Activated CD8-positive, alpha-beta memory T cell treated with anti-CD3 and anti-CD28 coated beads for 4 hours (primary cell): ENCODE data around the gene SF1.

Source experiments
- DNase-seq, 2 donors: peaks; one replicate each; pipeline ENCODE4 v3.0.0-alpha.2; 2020; ENCODE audit warnings: low read depth in 2 of 2

The SF1 gene

DNA sequence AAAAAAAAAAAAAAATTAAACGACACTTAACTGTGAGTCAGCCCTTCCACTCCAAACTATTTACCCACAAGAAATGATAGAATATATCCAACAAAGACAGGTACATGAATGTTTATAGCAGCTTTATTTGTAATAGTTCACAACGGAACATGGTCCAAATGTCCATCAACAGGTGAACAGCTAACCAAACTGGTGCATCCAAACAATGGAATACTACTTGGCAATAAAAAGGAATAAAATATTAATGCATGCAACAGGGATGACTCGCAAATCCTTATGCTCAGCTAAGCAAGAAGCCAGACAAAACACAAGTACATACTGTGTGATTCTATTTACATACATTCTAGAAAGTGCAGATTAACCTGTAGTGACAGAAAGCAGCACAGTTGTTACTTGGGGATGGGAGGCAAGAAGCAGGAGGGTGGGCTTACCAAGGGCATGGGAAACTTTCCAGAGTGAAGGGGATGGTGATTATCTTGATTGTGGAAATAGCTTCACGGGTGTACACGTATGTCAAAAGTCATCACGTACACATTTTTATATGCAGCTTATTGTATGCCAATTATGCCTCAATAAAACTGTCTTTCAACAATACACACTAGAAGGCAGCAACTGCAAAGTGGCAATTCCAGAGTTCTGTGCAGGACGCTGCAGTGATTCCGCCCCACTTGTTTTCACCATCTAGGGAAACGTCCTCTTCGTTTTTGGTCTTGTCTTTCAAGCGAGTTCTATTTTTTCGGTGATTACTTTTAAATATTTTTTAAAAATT lies 6.7 kb upstream of the SF1 start:
- no peak for DNase-seq

DNA sequence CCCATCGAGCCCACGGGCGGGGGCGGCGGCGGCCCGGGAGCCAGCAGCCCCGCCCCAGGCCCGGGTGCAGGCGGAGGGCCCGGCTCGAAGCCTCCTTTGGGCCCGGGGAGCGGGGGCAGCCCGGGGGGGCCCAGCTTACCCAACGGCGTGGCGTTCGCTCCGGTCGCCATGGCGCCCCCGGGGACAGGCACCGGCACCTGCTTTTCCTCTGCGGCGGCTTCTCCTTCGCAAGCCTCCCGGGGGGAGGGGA lies 194 bp downstream of the SF1 start:
- no peak for DNase-seq

DNA sequence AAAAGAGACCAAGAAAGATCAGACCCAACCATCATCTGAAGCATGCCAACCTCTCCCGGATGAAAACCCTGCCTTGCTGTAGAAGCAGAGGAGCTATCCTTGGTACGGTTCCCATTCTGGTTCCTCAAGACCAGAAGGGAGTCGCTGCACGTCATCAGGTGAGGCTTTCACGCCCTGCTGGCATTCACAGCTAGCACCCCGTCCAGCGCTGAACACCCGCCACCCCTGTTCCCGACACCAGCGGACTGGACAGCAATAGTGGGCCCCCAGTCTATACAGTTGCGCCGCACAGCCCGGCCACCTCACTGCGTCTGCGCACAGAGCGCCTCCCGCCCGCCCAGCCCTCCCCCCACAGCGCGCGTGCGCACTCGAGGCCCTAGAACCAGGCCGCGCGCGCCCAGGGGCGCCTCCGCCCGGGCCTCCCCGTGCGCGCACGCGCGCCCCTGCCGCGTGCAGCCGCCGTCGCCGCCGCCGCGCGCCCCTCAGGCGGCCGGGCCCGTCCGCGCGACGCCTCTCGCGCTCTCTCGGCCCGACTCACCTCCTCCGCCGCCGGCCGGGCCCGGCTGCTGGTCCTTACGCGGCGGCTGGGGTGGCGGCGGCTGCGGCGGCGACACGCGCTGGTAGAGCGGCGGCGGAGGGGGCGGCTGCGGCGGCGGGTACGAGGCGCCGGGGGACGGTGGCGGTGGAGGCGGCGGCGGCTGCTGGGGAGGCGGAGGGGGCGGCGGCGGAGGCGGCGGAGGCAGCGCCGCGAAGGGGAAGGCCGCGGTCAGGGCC lies 706 bp downstream of the SF1 start:
- DNase-seq: peak; percentile 61 to 64

DNA sequence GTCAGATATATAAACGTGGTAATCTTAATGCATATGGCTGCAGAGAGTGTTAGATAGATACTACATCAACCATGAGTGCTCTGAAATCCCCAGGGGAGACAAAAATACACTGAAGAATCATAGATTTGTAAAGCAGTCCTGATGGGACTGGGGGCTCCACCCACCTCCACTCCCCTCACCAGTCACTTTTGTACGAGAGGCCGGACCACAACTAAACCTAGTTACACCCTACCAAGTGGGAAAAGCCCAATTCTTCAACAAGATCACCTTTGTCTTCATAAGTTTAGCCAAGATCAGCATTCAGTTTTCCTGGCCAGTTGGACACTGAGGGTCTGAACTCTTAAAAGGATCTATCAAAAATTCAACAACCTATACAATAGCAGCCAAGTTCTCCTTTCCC lies 1.5 kb downstream of the SF1 start:
- no peak for DNase-seq

DNA sequence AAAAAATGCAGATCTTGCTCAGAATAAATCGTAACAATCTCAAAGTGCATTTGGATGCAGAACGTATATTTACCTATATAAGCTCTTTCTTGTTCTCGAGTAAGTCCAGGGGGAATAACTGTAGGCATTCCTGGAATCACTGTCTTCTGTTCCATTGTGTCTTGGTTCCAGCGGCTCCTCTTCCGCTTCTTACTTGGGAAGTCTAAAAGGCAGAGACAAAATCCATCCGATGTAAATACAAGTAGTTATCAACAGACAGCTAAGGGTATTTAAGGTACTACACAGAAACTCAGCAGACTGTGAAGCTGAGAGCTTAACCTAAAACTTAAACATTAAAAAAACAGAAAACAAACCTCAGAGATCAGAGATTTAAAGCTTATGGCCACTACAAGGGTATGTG lies 1.9 kb downstream of the SF1 start:
- no peak for DNase-seq

DNA sequence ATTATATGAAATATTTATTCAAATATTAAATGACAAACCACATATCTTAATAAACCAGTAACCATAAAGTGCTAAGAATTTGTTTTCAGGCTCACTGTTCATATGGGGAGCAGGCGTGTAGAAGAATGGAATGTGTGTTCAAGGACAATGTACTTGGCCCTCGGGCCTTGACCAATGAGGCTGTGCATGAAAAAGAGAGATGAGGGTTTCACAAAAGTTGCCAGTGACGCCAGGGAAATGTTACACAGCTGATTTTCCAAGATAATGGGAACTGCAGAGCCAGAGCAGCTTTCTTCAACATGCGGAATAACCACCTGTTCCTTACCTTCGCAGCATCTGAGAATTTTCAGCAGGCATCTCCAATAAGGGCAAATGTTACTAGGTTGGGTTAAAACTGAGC lies 4.2 kb downstream of the SF1 start:
- no peak for DNase-seq

DNA sequence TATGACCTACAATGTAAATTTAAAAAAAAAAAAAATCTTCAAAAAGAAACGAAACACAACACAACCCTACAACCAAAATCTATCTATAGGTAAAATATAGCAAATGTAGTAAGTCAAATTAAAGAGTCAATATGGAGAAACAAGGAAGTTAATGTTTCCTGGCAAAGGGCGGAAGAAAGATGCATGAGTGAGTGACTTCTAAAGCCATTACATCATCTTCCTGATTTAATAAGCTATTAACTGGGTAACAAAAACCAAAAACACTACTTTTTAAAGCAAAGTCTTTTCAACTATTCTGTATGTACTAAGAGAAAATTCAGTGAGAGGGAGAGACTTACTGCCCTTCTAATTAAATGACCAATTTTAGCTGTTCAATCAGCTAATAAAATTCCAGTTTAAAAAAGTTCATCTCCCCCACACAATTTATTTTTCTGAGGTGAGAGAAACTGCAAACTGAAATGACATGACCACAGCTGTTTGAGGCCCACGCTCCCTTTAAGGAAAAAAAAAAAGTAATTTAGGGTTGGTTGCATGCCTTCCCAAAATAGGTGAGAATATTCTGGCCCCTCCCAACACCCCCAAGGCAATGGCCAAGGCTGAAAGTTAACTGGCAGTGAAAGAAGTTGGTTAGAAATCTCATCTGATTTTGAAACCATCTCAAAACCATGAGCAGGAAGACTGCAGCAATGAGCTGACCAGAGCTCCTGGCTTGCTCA lies 5.9 kb downstream of the SF1 start:
- DNase-seq: no peak

DNA sequence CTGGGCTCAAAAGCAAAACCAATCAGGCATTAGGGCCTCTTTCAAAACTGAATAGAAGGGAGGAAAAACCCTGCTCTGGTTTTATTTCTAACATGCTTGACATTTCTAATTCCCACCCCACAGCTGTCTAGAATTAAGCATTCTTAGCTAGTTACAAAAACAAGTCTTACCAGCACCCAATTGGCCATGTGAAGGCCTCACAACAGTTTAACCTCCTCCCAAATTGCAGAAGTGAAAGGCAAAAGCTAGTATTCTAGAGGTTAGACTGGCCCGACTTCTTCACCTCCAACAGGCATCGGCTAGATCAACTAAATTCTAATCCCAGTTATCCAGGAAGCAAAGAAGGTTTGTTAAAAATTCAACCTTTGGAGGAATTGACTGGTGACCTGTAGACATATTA lies 6.5 kb downstream of the SF1 start:
- no peak for DNase-seq

DNA sequence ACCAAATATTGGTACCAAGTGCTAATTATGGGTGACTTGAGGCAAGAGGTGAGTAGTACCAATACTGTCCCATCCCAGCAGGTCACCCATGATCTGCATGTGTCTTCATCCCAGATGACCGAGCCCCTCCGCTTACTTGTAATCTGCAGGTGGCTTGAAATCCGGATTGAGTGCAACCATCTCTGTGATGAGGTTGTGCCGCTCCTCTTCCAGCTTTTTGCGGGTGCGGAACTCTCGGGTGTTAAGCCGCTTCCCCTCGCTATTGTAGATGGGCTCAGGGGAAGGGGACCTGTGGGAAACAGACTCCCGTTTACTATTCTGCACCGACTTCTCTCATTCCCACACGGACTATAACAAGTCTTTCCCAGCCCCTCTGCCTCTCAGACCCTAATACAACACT lies 8.2 kb downstream of the SF1 start:
- DNase-seq: no peak

DNA sequence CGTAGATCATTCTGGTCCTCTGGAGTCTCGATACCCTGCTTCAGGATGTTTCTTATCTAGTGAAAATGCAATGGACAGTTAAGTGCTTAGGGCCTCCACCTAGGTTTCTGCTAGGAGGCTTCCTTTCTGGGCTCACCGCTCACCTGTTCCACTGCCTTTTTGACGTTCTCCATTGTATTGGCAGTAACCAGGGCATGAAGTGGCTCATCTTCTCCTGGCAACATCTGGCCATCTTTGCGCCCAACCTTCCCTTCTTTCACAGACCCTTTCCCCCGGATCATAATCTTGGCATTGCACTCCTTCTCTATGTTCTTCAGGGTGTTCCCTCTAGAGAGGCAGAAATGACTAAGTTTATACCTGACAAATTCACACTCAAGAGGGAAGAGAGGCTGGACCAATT lies 9.1 kb downstream of the SF1 start:
- DNase-seq: no peak

DNA sequence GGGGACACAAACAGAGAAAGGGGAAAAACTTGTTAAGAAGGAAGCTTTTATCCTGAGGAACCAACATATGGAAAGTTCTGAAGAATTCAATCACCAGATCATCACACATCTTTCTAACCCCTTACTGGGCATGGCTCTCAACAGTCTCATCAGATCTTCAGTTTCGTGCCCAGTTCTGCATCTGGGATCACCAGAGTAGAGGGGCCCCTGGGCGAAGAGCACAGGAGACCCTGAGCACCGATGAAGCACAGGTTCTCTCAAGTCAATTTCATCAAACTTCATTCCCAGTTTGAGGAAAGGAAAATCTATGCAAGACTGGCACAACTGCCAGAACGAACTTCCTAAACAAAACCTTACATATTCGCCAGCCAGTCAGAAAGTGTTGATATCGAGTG lies 10.0 kb downstream of the SF1 start:
- DNase-seq: no peak

DNA sequence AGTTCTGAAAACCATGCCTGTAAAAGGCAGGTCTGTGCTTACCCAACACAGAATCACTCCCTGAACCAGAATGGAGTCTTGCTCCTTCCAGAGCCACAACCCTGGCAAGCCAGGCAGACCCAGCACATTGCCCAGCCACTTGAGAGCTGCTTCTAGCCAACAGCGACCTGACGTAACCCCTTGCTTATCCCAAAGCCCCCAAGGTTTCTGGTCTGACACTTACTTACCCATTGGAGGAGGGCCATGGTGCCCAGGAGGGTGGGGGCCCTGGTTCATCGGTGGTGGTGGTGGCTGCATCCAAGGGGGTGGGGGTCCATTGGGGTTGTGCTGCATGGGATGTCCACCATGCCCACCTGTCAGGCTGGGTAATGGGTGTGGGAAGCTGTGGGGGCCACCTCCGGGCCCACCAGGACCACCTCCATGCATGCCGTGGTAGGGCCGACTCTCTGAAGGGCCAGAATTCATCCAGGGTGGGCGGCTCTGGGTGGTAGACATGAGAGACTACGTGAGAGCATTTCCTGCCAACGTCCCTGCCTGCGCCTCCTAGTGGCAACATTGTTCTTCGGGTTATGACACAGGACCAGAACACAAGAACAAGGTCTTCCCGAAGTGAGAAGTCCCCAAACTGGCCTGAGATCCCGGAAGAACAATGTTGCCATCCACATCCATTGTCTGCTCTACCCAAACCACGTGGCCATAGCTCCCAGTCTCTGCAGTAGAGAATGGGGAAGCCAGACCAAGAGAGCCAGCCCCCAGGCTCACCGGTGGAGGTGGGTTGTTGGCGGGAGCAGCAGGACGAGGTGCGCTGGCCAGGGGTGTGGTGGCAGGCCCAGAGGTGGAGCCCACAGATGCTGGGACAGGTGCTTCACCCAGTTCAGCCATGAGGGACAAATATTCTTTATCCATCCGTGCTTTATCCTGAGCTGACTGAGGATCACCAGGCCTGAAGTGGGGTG lies 10.7 kb downstream of the SF1 start:
- DNase-seq: peak; percentile 57 to 60

DNA sequence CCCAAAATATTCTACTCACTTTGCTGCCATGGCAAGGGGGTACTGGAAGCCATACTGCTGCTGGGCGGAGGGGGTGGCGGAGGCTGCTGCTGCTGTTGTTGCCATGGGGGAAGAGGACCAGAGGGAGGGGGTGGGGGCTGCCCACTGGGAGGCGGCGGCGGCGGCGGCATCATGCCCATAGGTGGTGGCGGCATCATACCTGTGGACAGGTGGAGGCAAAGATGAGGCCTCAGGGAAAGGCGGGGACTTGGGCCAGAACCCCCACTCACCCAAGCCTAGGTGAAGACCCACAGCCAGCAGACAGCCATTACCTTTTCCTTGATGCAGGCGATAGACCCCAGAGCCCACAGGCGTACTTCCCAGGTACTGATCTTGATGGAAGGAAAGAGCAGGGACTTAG lies 11.5 kb downstream of the SF1 start:
- no peak for DNase-seq

DNA sequence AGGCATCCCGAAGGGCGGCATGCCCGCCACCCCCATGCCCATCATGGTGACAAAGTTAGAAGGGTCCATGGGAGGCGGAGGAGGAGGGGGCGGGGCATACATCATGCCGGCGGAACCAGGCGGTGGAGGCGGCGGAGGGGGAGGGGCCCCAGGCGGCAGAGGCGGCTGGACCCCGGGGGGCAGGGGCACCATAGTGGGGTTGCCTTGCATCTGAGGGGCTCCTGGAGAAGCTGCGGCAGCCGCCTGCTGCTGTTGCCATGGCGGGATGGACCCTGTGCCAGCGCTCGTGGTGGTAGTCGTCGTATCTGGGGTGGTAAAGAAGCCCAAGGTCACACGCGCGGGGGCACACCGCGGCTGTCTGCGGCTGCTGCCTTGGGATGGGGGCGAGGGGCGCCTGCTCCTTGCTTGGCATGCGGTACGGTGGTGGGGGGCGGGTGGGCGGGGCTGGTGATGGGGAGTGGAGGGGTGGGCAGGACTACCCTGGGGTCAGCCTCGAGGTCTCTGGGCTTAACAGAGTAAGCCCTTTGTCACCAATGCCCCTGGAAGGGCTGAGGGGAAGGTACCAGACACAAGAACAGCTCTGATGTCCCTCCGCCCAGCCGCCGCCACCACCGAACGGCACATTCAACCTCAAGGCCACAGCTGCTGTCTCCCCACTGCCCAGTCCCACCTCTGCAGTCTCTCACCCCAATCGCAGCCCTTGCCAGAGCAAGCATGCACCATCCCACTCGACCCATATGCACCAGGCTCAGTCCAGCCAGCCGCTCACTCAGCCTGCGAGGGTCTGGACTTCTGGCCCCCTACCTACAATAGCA lies 12.3 kb downstream of the SF1 start:
- no peak for DNase-seq

DNA sequence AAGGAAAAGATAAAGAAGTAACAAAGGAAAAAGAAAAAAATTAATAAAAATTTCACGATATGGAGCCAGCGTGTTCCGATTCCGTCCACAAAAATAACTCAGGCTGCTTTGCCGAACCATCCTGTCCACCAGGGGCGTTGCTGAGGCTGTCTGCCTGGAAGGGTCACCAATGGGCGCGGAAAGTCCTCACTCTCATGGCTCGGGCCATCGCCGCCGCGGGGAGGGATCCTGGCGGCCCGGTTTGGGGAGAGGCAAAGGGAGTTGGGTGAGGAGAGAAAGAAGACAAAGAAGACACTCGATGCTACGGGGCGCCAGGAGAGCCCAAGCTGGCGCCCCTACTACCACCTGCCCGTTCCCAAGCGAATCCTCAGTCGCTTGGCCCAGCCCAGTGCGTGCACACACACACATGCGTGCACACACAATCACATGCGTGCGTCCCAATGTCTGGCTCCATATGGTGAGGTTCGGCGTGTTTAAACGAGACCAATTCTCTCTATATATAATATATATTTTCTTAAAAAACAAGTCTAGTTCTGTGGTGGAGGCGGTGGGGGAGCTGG lies 13.0 kb downstream of the SF1 start:
- DNase-seq: no peak

DNA sequence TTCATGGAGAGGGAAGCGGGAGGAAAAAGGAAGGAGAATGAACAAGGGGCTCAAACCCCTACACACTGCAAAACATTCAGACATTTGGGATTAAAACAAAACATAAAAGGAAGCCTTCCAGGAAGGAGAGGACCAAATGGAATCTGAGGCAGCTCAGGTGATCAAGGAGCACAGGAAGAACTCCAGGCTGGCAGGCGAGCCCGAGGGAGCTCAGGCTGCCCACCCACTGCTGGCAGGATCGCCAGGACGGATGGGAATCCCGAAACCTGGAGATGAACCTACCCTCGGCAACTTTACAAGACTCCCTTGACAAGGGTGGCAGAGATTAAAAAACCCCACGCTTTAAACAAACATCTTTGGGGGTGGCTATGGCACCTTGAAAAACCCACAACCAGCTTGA lies 13.6 kb downstream of the SF1 start:
- DNase-seq: no peak

DNA sequence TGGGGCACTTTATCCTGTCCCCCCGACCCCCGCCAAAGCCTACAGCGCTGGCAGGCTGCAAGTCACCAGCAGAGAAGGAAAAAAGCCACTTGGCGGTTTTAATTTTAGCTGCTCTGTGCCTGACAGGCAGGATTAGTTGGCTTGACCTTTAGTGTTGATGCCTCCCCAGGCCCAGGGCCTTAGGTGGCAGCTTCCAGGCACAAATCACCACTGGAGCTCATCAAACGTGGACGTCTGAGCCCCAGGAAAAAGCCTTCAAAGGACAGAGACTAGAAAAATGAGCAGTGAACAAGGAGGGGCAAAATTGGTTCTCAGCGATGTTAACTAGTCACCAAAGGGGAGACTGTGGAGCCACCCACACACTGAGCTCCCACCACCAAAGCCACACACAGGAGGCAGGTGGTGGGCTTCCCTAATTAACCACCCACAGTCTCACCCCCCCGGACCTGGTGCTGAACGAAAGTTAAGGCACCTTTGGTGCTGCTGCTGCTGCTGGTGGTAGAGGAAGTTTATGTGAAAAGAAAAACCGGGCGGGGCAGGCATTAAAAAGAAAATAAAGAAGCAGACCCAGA lies 14.2 kb downstream of the SF1 start:
- peak; percentile 53 to 59 for DNase-seq

DNA sequence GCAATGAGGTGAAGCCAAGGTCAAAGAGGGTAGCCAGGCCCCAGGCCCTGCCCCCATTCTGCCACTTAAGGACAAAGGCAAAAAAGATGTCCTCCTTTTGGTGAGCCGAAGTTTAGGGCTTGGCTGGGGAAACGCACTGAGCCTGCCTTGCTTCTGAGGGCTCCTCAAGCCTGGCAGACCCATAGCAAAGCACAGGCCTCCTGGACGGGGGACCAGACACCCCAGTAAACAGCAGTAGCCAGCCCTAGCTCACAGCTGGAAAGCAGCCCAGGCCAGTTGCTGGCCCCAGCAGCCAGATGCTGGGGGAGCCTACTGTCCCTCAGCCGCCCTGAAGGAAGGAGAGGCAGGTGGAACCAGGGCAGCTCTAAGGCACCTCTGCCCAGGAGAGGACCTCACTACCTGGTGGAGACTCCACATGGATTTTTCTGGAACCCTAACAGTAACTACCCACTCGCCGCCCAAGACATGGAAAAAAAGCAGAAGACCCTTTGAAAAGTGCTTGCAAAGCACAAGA lies 14.8 kb downstream of the SF1 start:
- DNase-seq: no peak

DNA sequence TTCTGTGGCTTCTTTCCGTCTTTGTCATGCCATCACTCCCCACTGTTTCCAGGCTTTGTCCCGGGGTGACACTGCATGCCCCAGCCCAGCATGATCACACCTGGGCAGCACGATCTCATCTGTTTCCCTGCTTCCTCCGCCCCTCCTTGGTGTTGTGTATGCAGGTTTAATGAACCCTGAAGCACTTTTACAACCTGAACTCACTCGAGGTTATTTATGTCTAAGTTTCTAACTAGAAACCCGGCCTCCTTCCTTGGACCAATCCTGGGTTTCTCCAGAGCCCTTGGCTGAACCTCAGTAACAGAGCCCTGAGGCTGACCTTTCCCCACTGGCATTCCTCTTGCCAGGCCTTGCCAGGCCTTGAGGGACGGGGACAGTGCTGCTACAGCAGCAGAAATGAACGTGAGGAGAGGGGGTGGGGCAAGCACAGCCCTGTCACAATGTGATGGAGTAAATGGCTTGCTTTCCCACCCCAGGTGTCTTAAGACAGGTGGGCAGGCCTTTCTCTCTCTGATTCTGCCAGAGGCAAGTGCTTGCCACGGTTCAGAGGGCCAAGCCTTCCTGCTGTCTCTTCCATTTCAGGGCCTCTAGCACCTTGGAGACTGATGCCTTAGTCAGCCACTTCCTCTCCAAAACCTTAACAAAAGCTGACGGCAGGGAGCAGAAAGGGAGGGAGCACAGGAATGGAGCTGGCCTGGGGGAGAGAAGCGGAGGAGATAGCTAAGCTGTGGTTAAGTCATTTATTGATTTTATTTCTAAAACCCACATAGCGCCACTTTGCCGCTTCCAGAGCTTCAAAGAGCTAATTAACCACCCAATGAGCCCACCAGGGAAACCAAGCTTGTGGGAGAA lies 15.4 kb downstream of the SF1 start:
- DNase-seq: no peak
